ENCODE data around the gene RTN4IP1.

Gene RTN4IP1

DNA sequence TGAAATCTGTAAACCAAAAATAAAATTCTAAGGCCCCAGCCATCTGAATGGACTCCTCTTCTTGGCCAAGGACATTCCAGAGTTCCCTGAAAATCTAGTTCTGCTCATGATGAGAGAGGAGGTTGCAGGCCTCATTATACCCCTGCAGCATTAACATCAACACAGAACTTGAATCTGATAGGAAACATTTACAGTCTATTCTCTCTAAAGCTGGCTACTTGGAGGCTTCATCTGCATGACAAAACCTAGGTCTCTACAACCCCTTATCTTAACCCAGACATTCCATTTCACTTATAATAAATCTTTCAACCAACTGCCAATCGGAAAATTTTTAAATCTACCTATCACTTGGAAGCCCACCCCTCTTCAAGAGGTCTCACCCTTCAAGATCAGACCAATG is 15.7 kb downstream of the RTN4IP1 start:
- Histone ChIP-seq H3K4me3 (replicated peaks; ENCODE audit: low read depth, low read length) (no peak overlapping the region), H3K27me3 (replicated peaks; ENCODE audit: control insufficient read depth, insufficient read depth, low read length) (no peaks in the 10 kb centered on the region), H3K36me3 (ENCODE audit: control insufficient read depth, insufficient read depth, low read length) (no peaks in the 10 kb centered on the region; the same call in 1 of the 2 replicates)
- no peak for DNase-seq (ENCODE audit: extremely low read depth, insufficient read length)
- TF ChIP-seq CTCF (IDR thresholded peaks at IDR 0.05; ENCODE audit: insufficient read depth, low read length, poor library complexity, severe bottlenecking): no peak

- H3K27me3 ChIP-seq (replicated peaks; ENCODE audit: control insufficient read depth, insufficient read depth, low read length): no peaks in the 10 kb centered on the region
- no peak for DNase-seq (ENCODE audit: extremely low read depth, insufficient read length)
- no peaks in the 10 kb centered on the region; the same call in 1 of the 2 replicates for H3K36me3 ChIP-seq (ENCODE audit: control insufficient read depth, insufficient read depth, low read length)
- no peak for TF ChIP-seq CTCF (IDR thresholded peaks at IDR 0.05; ENCODE audit: insufficient read depth, low read length, poor library complexity, severe bottlenecking)
- no peak overlapping the region for H3K4me3 ChIP-seq (replicated peaks; ENCODE audit: low read depth, low read length)
Observed at GRCh38 chr6:106612671-106613416, 16.5 kb downstream of the RTN4IP1 start.

- no peak overlapping the region for H3K4me3 ChIP-seq (replicated peaks; ENCODE audit: low read depth, low read length)
- no peak for DNase-seq (ENCODE audit: extremely low read depth, insufficient read length)
- H3K36me3 ChIP-seq (ENCODE audit: control insufficient read depth, insufficient read depth, low read length): no peaks in the 10 kb centered on the region; the same call in 1 of the 2 replicates
- H3K27me3 ChIP-seq (replicated peaks; ENCODE audit: control insufficient read depth, insufficient read depth, low read length): no peaks in the 10 kb centered on the region
- TF ChIP-seq CTCF (IDR thresholded peaks at IDR 0.05; ENCODE audit: insufficient read depth, low read length, poor library complexity, severe bottlenecking): no peak
Observed at GRCh38 chr6:106611030-106611429, 18.3 kb downstream of the RTN4IP1 start.

DNA sequence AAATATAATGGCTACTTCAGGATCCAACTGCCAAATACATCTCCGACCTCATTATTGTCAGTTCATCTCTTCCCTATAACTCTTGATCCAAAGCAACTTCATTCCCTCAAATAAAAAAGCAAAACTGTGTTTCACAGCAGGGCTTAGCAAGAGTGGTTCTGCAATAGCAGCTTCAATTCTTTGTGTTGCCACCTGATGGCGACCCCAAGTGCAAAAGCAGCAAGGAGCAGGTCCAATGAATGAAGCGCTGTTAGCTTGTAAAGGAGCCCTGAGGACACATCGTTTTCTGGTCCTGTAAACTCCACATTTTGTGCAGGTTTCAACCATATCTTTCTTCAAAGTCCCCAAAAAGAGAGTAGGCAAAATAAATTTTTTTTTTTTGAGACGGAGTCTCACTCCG is 19.6 kb downstream of the RTN4IP1 start:
- H3K4me3 ChIP-seq (replicated peaks; ENCODE audit: low read depth, low read length): no peak overlapping the region
- no peak for DNase-seq (ENCODE audit: extremely low read depth, insufficient read length)
- TF ChIP-seq CTCF (IDR thresholded peaks at IDR 0.05; ENCODE audit: insufficient read depth, low read length, poor library complexity, severe bottlenecking): peak; percentile 30
- peaks cover 3% of the 10 kb centered on the region for H3K36me3 ChIP-seq (ENCODE audit: control insufficient read depth, insufficient read depth, low read length)
- no peaks in the 10 kb centered on the region for H3K27me3 ChIP-seq (replicated peaks; ENCODE audit: control insufficient read depth, insufficient read depth, low read length)

- peak; percentile 36 for DNase-seq (ENCODE audit: extremely low read depth, insufficient read length)
- H3K27me3 ChIP-seq (replicated peaks; ENCODE audit: control insufficient read depth, insufficient read depth, low read length): no peaks in the 10 kb centered on the region
- TF ChIP-seq CTCF (IDR thresholded peaks at IDR 0.05; ENCODE audit: insufficient read depth, low read length, poor library complexity, severe bottlenecking): peak; percentile 67
Observed at GRCh38 chr6:106608080-106608668, 21.1 kb downstream of the RTN4IP1 start.

More at GRCh38 chr6:106608080-106608668, 21.1 kb downstream of the RTN4IP1 start:
- no peak overlapping the region for H3K4me3 ChIP-seq (replicated peaks; ENCODE audit: low read depth, low read length)
- peaks cover 3% of the 10 kb centered on the region for H3K36me3 ChIP-seq (ENCODE audit: control insufficient read depth, insufficient read depth, low read length)

Data from GM06990 (cell line).